HAP-1 (cell line): ENCODE measurements around the gene EWSR1.

ENCODE experiments used
- DNase-seq, 2 experiments: peaks; one replicate each; pipeline ENCODE4 v3.0.0-alpha.2; 2016 to 2020; ENCODE audit warnings: low spot score in 2 of 2
- H3K27me3 ChIP-seq: fragments of 250-450 bp; sonication (Bioruptor Pico); 2 replicates; pipeline ENCODE4 v1.5.1; 2020; ENCODE audit warnings: low read depth, mild to moderate bottlenecking, moderate library complexity
- H3K36me3 ChIP-seq: fragments of 250-450 bp; sonication (Bioruptor Pico); replicated peaks from 2 replicates; pipeline ENCODE4 v1.5.1; 2020; ENCODE audit warnings: mild to moderate bottlenecking
- H3K4me1 ChIP-seq: fragments of 250-450 bp; sonication (Bioruptor Pico); 2 replicates; pipeline ENCODE4 v1.5.1; 2020; ENCODE audit warnings: mild to moderate bottlenecking
- H3K4me3 ChIP-seq: fragments of 250-450 bp; sonication (Bioruptor Pico); 2 replicates; pipeline ENCODE4 v1.5.1; 2020; ENCODE audit warnings: mild to moderate bottlenecking, moderate library complexity
- H3K9me3 ChIP-seq: fragments of 250-450 bp; sonication (Bioruptor Pico); 2 replicates; pipeline ENCODE4 v1.5.1; 2020; ENCODE audit warnings: mild to moderate bottlenecking, moderate library complexity
- in situ Hi-C: fragments of 300-500 bp; cut with MboI; formaldehyde crosslinking; loops from 3 replicates; pipeline ENCODE4 v1.14.3; 2020; ENCODE audit warnings: low sequenced_read_pairs, inconsistent platforms, mixed read lengths

EWSR1 gene

GRCh38 chr22:29332886-29333496 is 64.9 kb downstream of the EWSR1 start:
- Histone ChIP-seq H3K4me3 (no peak overlapping the region), H3K36me3 (peaks cover 38% of the 10 kb centered on the region), H3K27me3 (no peaks in the 10 kb centered on the region), H3K4me1 (no peaks in the 10 kb centered on the region), H3K9me3 (no peaks in the 10 kb centered on the region)
- DNase-seq, result no peak
- in situ Hi-C loops, result no loop called here

GRCh38 chr22:29334148-29334547 is 66.1 kb downstream of the EWSR1 start:
- DNase-seq, result no peak
- no peaks in the 10 kb centered on the region for H3K4me1 ChIP-seq
- in situ Hi-C loops, result no loop called here
- H3K27me3 ChIP-seq, result no peaks in the 10 kb centered on the region
- no peak overlapping the region for H3K4me3 ChIP-seq
- H3K36me3 ChIP-seq, result peaks cover 43% of the 10 kb centered on the region
- no peaks in the 10 kb centered on the region for H3K9me3 ChIP-seq

GRCh38 chr22:29334696-29335344 is 66.8 kb downstream of the EWSR1 start:
- Histone ChIP-seq H3K9me3 (no peaks in the 10 kb centered on the region), H3K36me3 (peaks cover 41% of the 10 kb centered on the region)
- DNase-seq, result no peak

GRCh38 chr22:29335656-29336055 is 67.6 kb downstream of the EWSR1 start:
- Histone ChIP-seq H3K9me3 (no peaks in the 10 kb centered on the region), H3K27me3 (no peaks in the 10 kb centered on the region), H3K36me3 (peaks cover 45% of the 10 kb centered on the region), H3K4me1 (no peaks in the 10 kb centered on the region), H3K4me3 (no peak overlapping the region)
- DNase-seq, result no peak
- in situ Hi-C loops, result no loop called here

More at GRCh38 chr22:29334696-29335344, 66.8 kb downstream of the EWSR1 start:
- Histone ChIP-seq H3K4me3 (no peak overlapping the region), H3K27me3 (no peaks in the 10 kb centered on the region), H3K4me1 (no peaks in the 10 kb centered on the region)
- in situ Hi-C loops, result no loop called here

GRCh38 chr22:29336751-29337490 is 68.9 kb downstream of the EWSR1 start:
- H3K9me3 ChIP-seq, result no peaks in the 10 kb centered on the region
- peaks cover 55% of the 10 kb centered on the region for H3K36me3 ChIP-seq
- H3K4me3 ChIP-seq, result no peak overlapping the region
- no peaks in the 10 kb centered on the region for H3K27me3 ChIP-seq
- no peak for DNase-seq
- in situ Hi-C loops, result no loop called here
- no peaks in the 10 kb centered on the region for H3K4me1 ChIP-seq

- in situ Hi-C loops, result no loop called here
- no peak overlapping the region for H3K4me3 ChIP-seq
- H3K27me3 ChIP-seq, result no peaks in the 10 kb centered on the region
- H3K9me3 ChIP-seq, result no peaks in the 10 kb centered on the region
- H3K4me1 ChIP-seq, result no peaks in the 10 kb centered on the region
- peaks cover 62% of the 10 kb centered on the region for H3K36me3 ChIP-seq
- DNase-seq, result no peak
These were observed 69.7 kb downstream of the EWSR1 start for GRCh38 chr22:29337631-29338284.

GRCh38 chr22:29338398-29338797 is 70.3 kb downstream of the EWSR1 start:
- Histone ChIP-seq H3K4me1 (no peaks in the 10 kb centered on the region), H3K36me3 (peaks cover 62% of the 10 kb centered on the region), H3K27me3 (no peaks in the 10 kb centered on the region), H3K4me3 (no peak overlapping the region), H3K9me3 (no peaks in the 10 kb centered on the region)
- in situ Hi-C loops, result no loop called here
- no peak for DNase-seq

GRCh38 chr22:29339381-29340235 is 71.5 kb downstream of the EWSR1 start:
- no peaks in the 10 kb centered on the region for H3K9me3 ChIP-seq
- DNase-seq, result no peak
- in situ Hi-C loops, result no loop called here
- H3K4me1 ChIP-seq, result no peaks in the 10 kb centered on the region
- H3K36me3 ChIP-seq, result peaks cover 60% of the 10 kb centered on the region
- no peak overlapping the region for H3K4me3 ChIP-seq
- H3K27me3 ChIP-seq, result no peaks in the 10 kb centered on the region

- Histone ChIP-seq H3K4me3 (no peak overlapping the region), H3K36me3 (peaks cover 63% of the 10 kb centered on the region), H3K27me3 (no peaks in the 10 kb centered on the region), H3K9me3 (no peaks in the 10 kb centered on the region), H3K4me1 (no peaks in the 10 kb centered on the region)
- DNase-seq, result no peak
- in situ Hi-C loops, result no loop called here
These were observed 72.5 kb downstream of the EWSR1 start for GRCh38 chr22:29340566-29340965.

GRCh38 chr22:29341056-29341848 is 73.2 kb downstream of the EWSR1 start:
- H3K4me1 ChIP-seq, result no peaks in the 10 kb centered on the region
- no peaks in the 10 kb centered on the region for H3K27me3 ChIP-seq
- peaks cover 66% of the 10 kb centered on the region for H3K36me3 ChIP-seq
- in situ Hi-C loops, result no loop called here
- no peaks in the 10 kb centered on the region for H3K9me3 ChIP-seq
- H3K4me3 ChIP-seq, result no peak overlapping the region
- DNase-seq, result no peak

- Histone ChIP-seq H3K9me3 (no peaks in the 10 kb centered on the region), H3K4me1 (no peaks in the 10 kb centered on the region), H3K36me3 (peaks cover 68% of the 10 kb centered on the region), H3K27me3 (no peaks in the 10 kb centered on the region), H3K4me3 (no peak overlapping the region)
- in situ Hi-C loops, result no loop called here
- DNase-seq, result no peak
These were observed 73.7 kb downstream of the EWSR1 start for GRCh38 chr22:29341849-29342127.

- no peak for DNase-seq
- in situ Hi-C loops, result no loop called here
- Histone ChIP-seq H3K4me3 (no peak overlapping the region), H3K4me1 (no peaks in the 10 kb centered on the region), H3K9me3 (no peaks in the 10 kb centered on the region), H3K27me3 (no peaks in the 10 kb centered on the region), H3K36me3 (peaks cover 68% of the 10 kb centered on the region)
These were observed 74.1 kb downstream of the EWSR1 start for GRCh38 chr22:29342177-29342576.
